ENCODE results near the gene TADA1.

DNA sequence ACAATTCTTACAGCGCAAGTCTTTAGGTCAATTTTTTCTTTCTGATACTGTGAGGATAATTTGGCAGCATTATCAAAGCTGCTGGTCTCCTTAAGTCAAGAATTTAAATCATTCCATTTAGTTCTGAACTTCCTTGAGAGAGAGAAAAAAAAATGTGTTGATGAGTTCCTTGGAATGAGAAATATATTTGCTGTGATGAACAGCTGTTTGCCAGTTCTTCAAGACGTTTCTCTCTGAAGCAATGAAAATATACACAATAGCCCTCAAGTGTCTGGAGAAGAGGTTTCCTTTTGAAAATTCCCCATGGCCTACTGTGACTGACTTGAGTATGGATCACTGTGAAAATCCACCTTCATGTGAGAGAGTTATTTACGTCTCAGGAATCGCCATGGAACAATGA, 31.0 kb upstream of the TADA1 start:
- TF ChIP-seq, protein P1, sequence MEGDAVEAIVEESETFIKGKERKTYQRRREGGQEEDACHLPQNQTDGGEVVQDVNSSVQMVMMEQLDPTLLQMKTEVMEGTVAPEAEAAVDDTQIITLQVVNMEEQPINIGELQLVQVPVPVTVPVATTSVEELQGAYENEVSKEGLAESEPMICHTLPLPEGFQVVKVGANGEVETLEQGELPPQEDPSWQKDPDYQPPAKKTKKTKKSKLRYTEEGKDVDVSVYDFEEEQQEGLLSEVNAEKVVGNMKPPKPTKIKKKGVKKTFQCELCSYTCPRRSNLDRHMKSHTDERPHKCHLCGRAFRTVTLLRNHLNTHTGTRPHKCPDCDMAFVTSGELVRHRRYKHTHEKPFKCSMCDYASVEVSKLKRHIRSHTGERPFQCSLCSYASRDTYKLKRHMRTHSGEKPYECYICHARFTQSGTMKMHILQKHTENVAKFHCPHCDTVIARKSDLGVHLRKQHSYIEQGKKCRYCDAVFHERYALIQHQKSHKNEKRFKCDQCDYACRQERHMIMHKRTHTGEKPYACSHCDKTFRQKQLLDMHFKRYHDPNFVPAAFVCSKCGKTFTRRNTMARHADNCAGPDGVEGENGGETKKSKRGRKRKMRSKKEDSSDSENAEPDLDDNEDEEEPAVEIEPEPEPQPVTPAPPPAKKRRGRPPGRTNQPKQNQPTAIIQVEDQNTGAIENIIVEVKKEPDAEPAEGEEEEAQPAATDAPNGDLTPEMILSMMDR (IDR thresholded peaks at IDR 0.05; ENCODE audit: insufficient read depth, low read length), result no peak
- TF ChIP-seq, protein P2, sequence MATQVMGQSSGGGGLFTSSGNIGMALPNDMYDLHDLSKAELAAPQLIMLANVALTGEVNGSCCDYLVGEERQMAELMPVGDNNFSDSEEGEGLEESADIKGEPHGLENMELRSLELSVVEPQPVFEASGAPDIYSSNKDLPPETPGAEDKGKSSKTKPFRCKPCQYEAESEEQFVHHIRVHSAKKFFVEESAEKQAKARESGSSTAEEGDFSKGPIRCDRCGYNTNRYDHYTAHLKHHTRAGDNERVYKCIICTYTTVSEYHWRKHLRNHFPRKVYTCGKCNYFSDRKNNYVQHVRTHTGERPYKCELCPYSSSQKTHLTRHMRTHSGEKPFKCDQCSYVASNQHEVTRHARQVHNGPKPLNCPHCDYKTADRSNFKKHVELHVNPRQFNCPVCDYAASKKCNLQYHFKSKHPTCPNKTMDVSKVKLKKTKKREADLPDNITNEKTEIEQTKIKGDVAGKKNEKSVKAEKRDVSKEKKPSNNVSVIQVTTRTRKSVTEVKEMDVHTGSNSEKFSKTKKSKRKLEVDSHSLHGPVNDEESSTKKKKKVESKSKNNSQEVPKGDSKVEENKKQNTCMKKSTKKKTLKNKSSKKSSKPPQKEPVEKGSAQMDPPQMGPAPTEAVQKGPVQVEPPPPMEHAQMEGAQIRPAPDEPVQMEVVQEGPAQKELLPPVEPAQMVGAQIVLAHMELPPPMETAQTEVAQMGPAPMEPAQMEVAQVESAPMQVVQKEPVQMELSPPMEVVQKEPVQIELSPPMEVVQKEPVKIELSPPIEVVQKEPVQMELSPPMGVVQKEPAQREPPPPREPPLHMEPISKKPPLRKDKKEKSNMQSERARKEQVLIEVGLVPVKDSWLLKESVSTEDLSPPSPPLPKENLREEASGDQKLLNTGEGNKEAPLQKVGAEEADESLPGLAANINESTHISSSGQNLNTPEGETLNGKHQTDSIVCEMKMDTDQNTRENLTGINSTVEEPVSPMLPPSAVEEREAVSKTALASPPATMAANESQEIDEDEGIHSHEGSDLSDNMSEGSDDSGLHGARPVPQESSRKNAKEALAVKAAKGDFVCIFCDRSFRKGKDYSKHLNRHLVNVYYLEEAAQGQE (IDR thresholded peaks at IDR 0.05; ENCODE audit: insufficient replicate concordance, low read depth), result no peak
- no peak for TF ChIP-seq POLR2AphosphoS5 (IDR thresholded peaks at IDR 0.05; ENCODE audit: low read depth)

Data from HL-60 (cell line).